ENCODE measurements around the gene S100Z. TPM values are rescaled to one million over a fixed set of nuclear protein-coding genes. Genes with fewer than 3 reads are reported as not detected.
"Not testable (repeated sequence)": the region's sequence is repeated elsewhere in the genome, so short reads cannot be mapped to it uniquely, and the experiment has no call there.

The S100Z gene
- total and polyA plus RNA-seq, 2 of the 8 experiments (the other 6 are each of a cell fraction or from before 2014, with no cell fraction given) = 0.30 TPM; not detected in 1

DNA sequence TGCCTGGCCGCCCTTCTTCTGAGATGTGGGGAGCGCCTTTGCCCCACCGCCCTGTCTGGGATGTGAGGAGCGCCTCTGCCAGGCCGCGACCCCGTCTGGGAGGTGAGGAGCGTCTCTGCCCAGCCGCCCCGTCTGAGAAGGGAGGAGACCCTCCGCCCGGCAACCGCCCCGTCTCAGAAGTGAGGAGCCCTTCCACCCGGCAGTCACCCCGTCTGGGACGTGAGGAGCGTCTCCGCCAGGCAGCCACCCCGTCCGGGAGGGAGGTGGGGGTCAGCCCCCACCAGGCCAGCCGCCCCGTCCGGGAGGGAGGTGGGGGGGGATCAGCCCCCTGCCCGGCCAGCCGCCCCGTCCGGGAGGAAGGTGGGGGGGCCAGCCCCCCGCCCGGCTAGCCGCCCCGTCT, 37.6 kb upstream of the S100Z start:
- H2BK120ac ChIP-seq (replicated peaks; ENCODE audit: low read depth, low read length); H3K4me3 ChIP-seq (ENCODE audit: extremely low read depth in 1 of 4, insufficient read depth in 2 of 4, low read depth in 3 of 4, low read length in 4 of 4); FAIRE-seq; H3K18ac ChIP-seq (ENCODE audit: extremely low read depth, low read length); H3K27me3 ChIP-seq (replicated peaks in 1 of 4; ENCODE audit: control insufficient read depth in 3 of 4, extremely low read depth in 1 of 4, insufficient read depth in 3 of 4, low read length in 3 of 4); POLR2A ChIA-PET (ENCODE audit: partially characterized antibody); H4K91ac ChIP-seq (replicated peaks; ENCODE audit: insufficient read length, low read length); H4K8ac ChIP-seq (ENCODE audit: extremely low read depth, insufficient read depth, low read length); H3K23ac ChIP-seq (ENCODE audit: insufficient read length); H4K5ac ChIP-seq (ENCODE audit: insufficient read length, low read depth, low read length); H3K9ac ChIP-seq (replicated peaks in 1 of 4; ENCODE audit: extremely low read depth in 1 of 4, low read depth in 3 of 4, low read length in 3 of 4); H2AFZ ChIP-seq (ENCODE audit: low read length); H3K27ac ChIP-seq (ENCODE audit: low read depth, low read length); H3K56ac ChIP-seq (replicated peaks; ENCODE audit: insufficient read length, low read depth, low read length); H2BK15ac ChIP-seq (ENCODE audit: low read length); H2BK5ac ChIP-seq (ENCODE audit: low read depth, low read length); H3K36me3 ChIP-seq (ENCODE audit: control insufficient read depth in 2 of 4, insufficient read depth in 4 of 4, low read length in 3 of 4); H3K23me2 ChIP-seq (ENCODE audit: low read depth, low read length); H3K4ac ChIP-seq (replicated peaks; ENCODE audit: insufficient read length, low read depth, low read length); H2BK20ac ChIP-seq (ENCODE audit: low read length); H2AK5ac ChIP-seq (ENCODE audit: low read depth, low read length); H3K79me1 ChIP-seq (ENCODE audit: low read depth, low read length); H3K4me2 ChIP-seq (ENCODE audit: insufficient read depth in 1 of 2, low read depth in 2 of 2, low read length in 2 of 2); CTCF ChIA-PET (ENCODE audit: partially characterized antibody); DNase-seq (ENCODE audit: low read depth in 1 of 2, low spot score in 2 of 2); H4K20me1 ChIP-seq (replicated peaks in 1 of 2; ENCODE audit: control insufficient read depth in 1 of 2, insufficient read depth in 2 of 2, low read length in 2 of 2); H3K14ac ChIP-seq (ENCODE audit: insufficient read length); H3K79me2 ChIP-seq (ENCODE audit: control insufficient read depth in 1 of 2, insufficient read depth in 2 of 2, low read length in 2 of 2); H2BK12ac ChIP-seq (ENCODE audit: low read depth, low read length): not testable (repeated sequence)
- peaks cover 2 to 13% (median 7%) of the 10 kb centered on the region in 4 experiments; a peak in 5 of 7 replicates for H3K4me1 ChIP-seq (replicated peaks in 1 of 4; ENCODE audit: control insufficient read depth in 3 of 4, insufficient read depth in 4 of 4, low read length in 3 of 4)
- peaks cover 3 to 17% of the 10 kb centered on the region in 2 experiments; a peak in 3 of 4 replicates for H3K9me3 ChIP-seq (ENCODE audit: insufficient read depth in 2 of 2, low read depth in 1 of 2, low read length in 1 of 2)
- WGBS, 2 experiments (ENCODE audit: extremely low coverage in 1 of 2, insufficient coverage in 1 of 2, insufficient read length in 1 of 2, insufficient replicate concordance in 2 of 2, low coverage in 1 of 2, low lambda C conversion rate in 2 of 2, missing lambda C conversion rate in 1 of 2) = 94% methylated on average over 10 of the region's 32 CpGs; no CpG with 5 or more reads in 1 of the 2 experiments
